WTC11 (cell line): ENCODE data around the gene CLEC4M. TPM values are rescaled to one million over a fixed set of nuclear protein-coding genes. Genes with fewer than 3 reads are reported as not detected.

Source experiments
- ATAC-seq: fragments of 200-7000 bp; cut with Tn5 transposase; 2 replicates; pipeline ENCODE4 v1.10.0; 2021; ENCODE audit warnings: mild to moderate bottlenecking, moderate library complexity
- CTCF ChIA-PET: fragments of 300-600 bp; sonication (Branson Sonifier 250); formaldehyde crosslinking; loops from one replicate; lab custom pipeline; 2021; ENCODE audit warnings: antibody characterized with exemption; lab: Charles Lee
- POLR2A ChIA-PET: fragments of 350-600 bp; sonication (Branson Sonifier 250); formaldehyde crosslinking; loops from one replicate; lab custom pipeline; 2021; ENCODE audit warnings: antibody characterized with exemption; lab: Charles Lee
- DNase-seq: peaks from one replicate; pipeline ENCODE4 v3.0.0; 2021; ENCODE audit warnings: low spot score
- H3K27ac Mint-ChIP-seq: 2 replicates; pipeline ENCODE4 v1.8.0; 2021; ENCODE audit warnings: mixed read lengths
- H3K27me3 Mint-ChIP-seq: 2 replicates; pipeline ENCODE4 v1.8.0; 2021; ENCODE audit warnings: low read depth, mild to moderate bottlenecking, moderate library complexity, mixed read lengths
- H3K36me3 Mint-ChIP-seq: 2 replicates; pipeline ENCODE4 v1.8.0; 2021; ENCODE audit warnings: mixed read lengths
- H3K4me1 Mint-ChIP-seq: 2 replicates; pipeline ENCODE4 v1.8.0; 2022; ENCODE audit warnings: mixed read lengths
- H3K4me3 Mint-ChIP-seq: 2 replicates; pipeline ENCODE4 v1.8.0; 2021; ENCODE audit warnings: mild to moderate bottlenecking, moderate library complexity, mixed read lengths
- H3K9me3 Mint-ChIP-seq: 2 replicates; pipeline ENCODE4 v1.8.0; 2021; ENCODE audit warnings: mixed read lengths
- E2F1 ChIP-seq: sonication (generic); formaldehyde crosslinking; IDR thresholded peaks from 2 replicates; pipeline ENCODE4 v1.8.0; 2022; ENCODE audit warnings: mild to moderate bottlenecking, missing genetic modification reagents
- E2F4 ChIP-seq: sonication (generic); formaldehyde crosslinking; IDR thresholded peaks from 2 replicates; pipeline ENCODE4 v1.8.1; 2022; ENCODE audit warnings: low read depth, mild to moderate bottlenecking, moderate library complexity, missing genetic modification reagents, borderline replicate concordance
- E2F5 ChIP-seq: sonication (generic); formaldehyde crosslinking; IDR thresholded peaks from 2 replicates; pipeline ENCODE4 v1.8.1; 2022; ENCODE audit warnings: mild to moderate bottlenecking, moderate library complexity, missing genetic modification reagents
- ELF4 ChIP-seq: sonication (generic); formaldehyde crosslinking; IDR thresholded peaks from 2 replicates; pipeline ENCODE4 v1.8.1; 2022; ENCODE audit warnings: low read depth, mild to moderate bottlenecking, moderate library complexity, missing genetic modification reagents
- ESRRA ChIP-seq: sonication (generic); formaldehyde crosslinking; IDR thresholded peaks from 2 replicates; pipeline ENCODE4 v1.8.1; 2022; ENCODE audit warnings: mild to moderate bottlenecking, missing genetic modification reagents, borderline replicate concordance
- GRHL2 ChIP-seq: fragments of 250-450 bp; sonication (Bioruptor Pico); IDR thresholded peaks from 2 replicates; pipeline ENCODE4 v1.8.0; 2022; ENCODE audit warnings: mild to moderate bottlenecking, moderate library complexity; ENCODE audit not compliant: insufficient replicate concordance, severe bottlenecking
- GTF2I ChIP-seq: fragments of 250-450 bp; sonication (Bioruptor Pico); conservative IDR thresholded peaks from 2 replicates; pipeline ENCODE4 v1.4.0; 2021; ENCODE audit warnings: mild to moderate bottlenecking
- MAX ChIP-seq: sonication (generic); formaldehyde crosslinking; IDR thresholded peaks from 2 replicates; pipeline ENCODE4 v1.8.0; 2022; ENCODE audit warnings: mild to moderate bottlenecking, missing genetic modification reagents
- NR3C1 ChIP-seq: sonication (generic); formaldehyde crosslinking; conservative IDR thresholded peaks from 2 replicates; pipeline ENCODE4 v1.8.1; 2023; ENCODE audit warnings: low read depth, mild to moderate bottlenecking, missing genetic modification reagents
- SP1 ChIP-seq: sonication (generic); formaldehyde crosslinking; conservative IDR thresholded peaks from 2 replicates; pipeline ENCODE4 v1.8.1; 2022; ENCODE audit warnings: missing genetic modification reagents
- ZNF281 ChIP-seq: sonication (generic); formaldehyde crosslinking; IDR thresholded peaks from 2 replicates; pipeline ENCODE4 v1.8.0; 2023; ENCODE audit warnings: mild to moderate bottlenecking, missing genetic modification reagents
- ZNF317 ChIP-seq: sonication (generic); formaldehyde crosslinking; IDR thresholded peaks from 2 replicates; pipeline ENCODE4 v1.8.1; 2023; ENCODE audit warnings: low read depth, mild to moderate bottlenecking, moderate library complexity, missing genetic modification reagents, borderline replicate concordance
- ZNF416 ChIP-seq: fragments of 250-450 bp; sonication (Bioruptor Pico); IDR thresholded peaks from 2 replicates; pipeline ENCODE4 v1.9.0; 2021; ENCODE audit warnings: mild to moderate bottlenecking, inconsistent platforms
- total RNA-seq: library from RNA; stranded (reverse); gene quantifications from 3 replicates; pipeline ENCODE4 v1.2.3, GENCODE V29; 2021

CLEC4M gene
- total RNA-seq, 1 experiment from 2014 or later, result not detected

- TF ChIP-seq ZNF317 (CRISPR knock-in tag), result no peak
Observed at GRCh38 chr19:7773841-7774240, 10.8 kb downstream of the CLEC4M start (continued).

- DNase-seq (no peak), ATAC-seq (no peak)
- CTCF ChIA-PET, result interaction anchor here (0.6 to 1.9 kb wide), 5 partner anchors 94 to 1671 kb away, joined by 3 to 4 read pairs (median 3); partner anchors contain the start of gene TRAPPC5
- no peaks in the 10 kb centered on the region for H3K36me3 Mint-ChIP-seq
- peaks cover 3% of the 10 kb centered on the region; the same call in 1 of the 2 replicates for H3K4me1 Mint-ChIP-seq
- POLR2A ChIA-PET, result interaction anchor here (0.6 kb wide), 1 partner anchor 181 kb away, joined by 4 read pairs; no protein-coding TSS in a partner anchor
- peaks cover 11% of the 10 kb centered on the region; the same call in 1 of the 2 replicates for H3K27me3 Mint-ChIP-seq
- no peak overlapping the region for H3K4me3 Mint-ChIP-seq
- H3K9me3 Mint-ChIP-seq, result peaks cover 9% of the 10 kb centered on the region; the same call in 1 of the 2 replicates
- H3K27ac Mint-ChIP-seq, result no peak overlapping the region
- TF ChIP-seq ZNF416 (CRISPR knock-in tag) (no peak), E2F5 (CRISPR knock-in tag) (no peak), E2F4 (CRISPR knock-in tag) (no peak), MAX (CRISPR knock-in tag) (no peak), E2F1 (CRISPR knock-in tag) (no peak), SP1 (CRISPR knock-in tag) (no peak), NR3C1 (CRISPR knock-in tag) (no peak), ZNF281 (CRISPR knock-in tag) (no peak), ELF4 (CRISPR knock-in tag) (no peak), GRHL2 (no peak), ESRRA (CRISPR knock-in tag) (no peak)
- TF ChIP-seq, all 79 proteins: peak for 0
Observed at GRCh38 chr19:7775761-7776160, 12.7 kb downstream of the CLEC4M start.

- no peak for TF ChIP-seq GTF2I
- Mint-ChIP-seq H3K36me3 (no peaks in the 10 kb centered on the region), H3K4me1 (no peaks in the 10 kb centered on the region), H3K9me3 (peaks cover 9% of the 10 kb centered on the region; the same call in 1 of the 2 replicates), H3K27ac (0 out of 2 replicates have a peak overlapping the region, but pooled peaks have one; percentile 23), H3K27me3 (peaks cover 11% of the 10 kb centered on the region; the same call in 1 of the 2 replicates), H3K4me3 (no peak overlapping the region)
- CTCF ChIA-PET, result interaction anchor here (1.0 to 2.0 kb wide), 2 partner anchors 21 to 210 kb away, joined by 5 read pairs; no protein-coding TSS in a partner anchor
- POLR2A ChIA-PET, result interaction anchor here (0.7 to 1.0 kb wide), 2 partner anchors 18 to 137 kb away, joined by 3 to 7 read pairs; no protein-coding TSS in a partner anchor
- DNase-seq, result no peak
- no peak for ATAC-seq
Observed at GRCh38 chr19:7778081-7778480, 15.0 kb downstream of the CLEC4M start.
